ENCODE measurements around the gene PDLIM5. TPM values are rescaled to one million over a fixed set of nuclear protein-coding genes. Genes with fewer than 3 reads are reported as not detected.

Gene PDLIM5
- total RNA-seq, 1 experiment from 2014 or later, result 58.0 TPM

DNA sequence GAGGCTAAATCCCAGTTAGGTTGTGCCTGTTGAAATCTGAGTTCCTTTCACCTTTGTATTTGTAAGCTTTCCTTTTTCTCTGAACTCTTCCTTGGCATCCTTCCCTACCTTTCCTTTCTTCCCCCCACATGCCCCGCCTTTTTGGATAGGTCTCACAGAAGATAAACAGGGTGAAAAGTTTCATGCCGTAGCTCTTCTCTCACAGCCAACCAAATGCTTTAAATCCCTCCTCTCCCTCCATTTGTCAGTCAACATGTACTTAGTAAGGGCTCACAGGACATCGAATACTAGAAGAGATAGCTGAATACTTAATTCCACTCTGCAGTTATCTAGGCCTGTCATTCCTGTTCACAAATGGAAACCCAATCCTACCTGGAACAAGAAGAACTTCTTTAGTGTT, 198.9 kb downstream of the PDLIM5 start:
- Histone ChIP-seq H4K20me1 (ENCODE audit: control insufficient read depth, insufficient read depth, insufficient read length) (no peaks in the 10 kb centered on the region), H3K27ac (ENCODE audit: insufficient read length, low read depth, low read length) (no peak overlapping the region), H3K79me2 (ENCODE audit: insufficient read depth, low read length) (no peaks in the 10 kb centered on the region), H2AK5ac (ENCODE audit: insufficient read length, low read length) (no peak overlapping the region), H3K4ac (ENCODE audit: low read depth, low read length) (no peak overlapping the region), H3K18ac (ENCODE audit: insufficient read length, low read depth, low read length) (no peak overlapping the region), H4K91ac (ENCODE audit: insufficient read length, low read depth, low read length) (no peak overlapping the region), H3K23me2 (ENCODE audit: insufficient read length, low read depth, low read length, poor library complexity, severe bottlenecking) (no peaks in the 10 kb centered on the region), H2BK120ac (ENCODE audit: low read depth, low read length, poor library complexity, severe bottlenecking) (no peak overlapping the region), H2AFZ (ENCODE audit: low read length) (no peak overlapping the region), H3T11ph (ENCODE audit: low read length) (no peak overlapping the region), H3K14ac (ENCODE audit: insufficient read depth, low read length) (no peak overlapping the region), H3K79me1 (ENCODE audit: insufficient read depth, low read depth, low read length, poor library complexity, severe bottlenecking) (no peaks in the 10 kb centered on the region), H4K5ac (ENCODE audit: insufficient read length, low read depth, low read length) (no peak overlapping the region), H3K4me1 (ENCODE audit: insufficient read depth, low read length) (no peaks in the 10 kb centered on the region), H3K9me3 (ENCODE audit: control insufficient read depth, low read depth, low read length) (no peaks in the 10 kb centered on the region), H2BK12ac (ENCODE audit: insufficient read length, low read depth, low read length) (no peak overlapping the region), H3K9ac (ENCODE audit: extremely low read depth, insufficient read length, low read length) (no peak overlapping the region), H3K27me3 (ENCODE audit: insufficient read depth, low read length) (no peaks in the 10 kb centered on the region), H3K56ac (ENCODE audit: insufficient read length, low read depth, low read length) (no peak overlapping the region), H2BK15ac (ENCODE audit: low read depth, low read length) (no peak overlapping the region), H2BK20ac (ENCODE audit: low read depth, low read length, poor library complexity, severe bottlenecking) (no peak overlapping the region), H4K8ac (replicated peaks; ENCODE audit: insufficient read length, low read depth, low read length) (no peak overlapping the region), H2BK5ac (ENCODE audit: insufficient read length, low read length) (no peak overlapping the region), H3K4me2 (ENCODE audit: insufficient read depth, insufficient read length, low read length) (no peak overlapping the region), H3K23ac (ENCODE audit: insufficient read length, low read depth, low read length) (no peak overlapping the region)
- H3K36me3 Mint-ChIP-seq (ENCODE audit: insufficient read depth in 1 of 3, low read depth in 3 of 3), result no peaks in the 10 kb centered on the region
- no peak for DNase-seq
- H3K4me1 Mint-ChIP-seq, result peaks cover 0 to 5% of the 10 kb centered on the region in 2 experiments; a peak in 2 of 4 replicates
- H3K27ac Mint-ChIP-seq, result peak overlapping the region in 1 of 3 experiments; percentile 68; a peak in 1 of 7 replicates
- no peak overlapping the region for H3K4me3 Mint-ChIP-seq
- H3K9me3 Mint-ChIP-seq, result no peaks in the 10 kb centered on the region
- no CpG with 5 or more reads among the region's 3 CpGs for WGBS (ENCODE audit: extremely low coverage, insufficient read length, low lambda C conversion rate)
- H3K27me3 Mint-ChIP-seq (ENCODE audit: low read depth), result no peaks in the 10 kb centered on the region
- TF ChIP-seq, protein P1, sequence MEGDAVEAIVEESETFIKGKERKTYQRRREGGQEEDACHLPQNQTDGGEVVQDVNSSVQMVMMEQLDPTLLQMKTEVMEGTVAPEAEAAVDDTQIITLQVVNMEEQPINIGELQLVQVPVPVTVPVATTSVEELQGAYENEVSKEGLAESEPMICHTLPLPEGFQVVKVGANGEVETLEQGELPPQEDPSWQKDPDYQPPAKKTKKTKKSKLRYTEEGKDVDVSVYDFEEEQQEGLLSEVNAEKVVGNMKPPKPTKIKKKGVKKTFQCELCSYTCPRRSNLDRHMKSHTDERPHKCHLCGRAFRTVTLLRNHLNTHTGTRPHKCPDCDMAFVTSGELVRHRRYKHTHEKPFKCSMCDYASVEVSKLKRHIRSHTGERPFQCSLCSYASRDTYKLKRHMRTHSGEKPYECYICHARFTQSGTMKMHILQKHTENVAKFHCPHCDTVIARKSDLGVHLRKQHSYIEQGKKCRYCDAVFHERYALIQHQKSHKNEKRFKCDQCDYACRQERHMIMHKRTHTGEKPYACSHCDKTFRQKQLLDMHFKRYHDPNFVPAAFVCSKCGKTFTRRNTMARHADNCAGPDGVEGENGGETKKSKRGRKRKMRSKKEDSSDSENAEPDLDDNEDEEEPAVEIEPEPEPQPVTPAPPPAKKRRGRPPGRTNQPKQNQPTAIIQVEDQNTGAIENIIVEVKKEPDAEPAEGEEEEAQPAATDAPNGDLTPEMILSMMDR (conservative IDR thresholded peaks at IDR 0.05), result no peak

All from H9 (cell line).